HEK293T (cell line): ENCODE data around the gene TP53I11.

Experiments used
- HDGF ChIP-seq: fragments of 450-650 bp; IDR thresholded peaks from 2 replicates; pipeline ENCODE4 v1.6.1; 2017; ENCODE audit warnings: antibody characterized with exemption, borderline replicate concordance
- L3MBTL2 ChIP-seq: fragments of 450-650 bp; conservative IDR thresholded peaks from 2 replicates; pipeline ENCODE4 v1.6.1; 2016; ENCODE audit warnings: mild to moderate bottlenecking
- NFRKB ChIP-seq: fragments of 450-650 bp; IDR thresholded peaks from 2 replicates; pipeline ENCODE4 v1.6.1; 2016; ENCODE audit warnings: mild to moderate bottlenecking, moderate library complexity
- SP1 ChIP-seq: fragments of 450-650 bp; IDR thresholded peaks from 2 replicates; pipeline ENCODE4 v1.6.1; 2017
- SUZ12 ChIP-seq: fragments of 450-650 bp; IDR thresholded peaks from 2 replicates; pipeline ENCODE4 v1.6.1; 2016; ENCODE audit warnings: mild to moderate bottlenecking
- TARDBP ChIP-seq: fragments of 450-650 bp; IDR thresholded peaks from 2 replicates; pipeline ENCODE4 v1.6.1; 2016
- ZNF384 ChIP-seq: fragments of 450-650 bp; IDR thresholded peaks from 2 replicates; pipeline ENCODE4 v1.6.1; 2016

- TF ChIP-seq ZNF384 (no peak), L3MBTL2 (no peak), SP1 (no peak), TARDBP (no peak), SUZ12 (no peak), HDGF (no peak), NFRKB (no peak)
Observed at GRCh38 chr11:44948155-44948554, 2.5 kb downstream of the TP53I11 start.
